AG04450 (cell line): ENCODE data around the gene ZNF805. TPM values are rescaled to one million over a fixed set of nuclear protein-coding genes. Genes with fewer than 3 reads are reported as not detected.

Experiments
- CTCF ChIA-PET: fragments of 300-600, 350-600 bp; formaldehyde crosslinking; extraction: SDS; loops from one replicate; lab custom pipeline; 2022; ENCODE audit warnings: antibody characterized with exemption, inconsistent platforms; lab: Charles Lee
- POLR2A ChIA-PET: fragments of 350-600 bp; formaldehyde crosslinking; extraction: SDS; loops from one replicate; lab custom pipeline; 2021; ENCODE audit warnings: antibody characterized with exemption, inconsistent platforms; lab: Yijun Ruan, JAX
- DNase-seq: peaks from one replicate; pipeline ENCODE4 v3.0.0-alpha.2; 2011; ENCODE audit warnings: low read depth, low spot score
- H3K27ac ChIP-seq: one replicate; pipeline ENCODE4 v1.5.1; 2012; ENCODE audit warnings: low read depth, low read length, control low read depth
- H3K27me3 ChIP-seq: one replicate; pipeline ENCODE4 v1.6.0; 2012; ENCODE audit warnings: low read length; ENCODE audit not compliant: control insufficient read depth, insufficient read depth
- H3K4me3 ChIP-seq: 2 replicates; pipeline ENCODE4 v1.5.1; 2011; ENCODE audit warnings: mild to moderate bottlenecking, low read depth, low read length, control low read depth
- H3K9me3 ChIP-seq: 2 replicates; pipeline ENCODE4 v1.5.1; 2012; ENCODE audit warnings: low read length; ENCODE audit not compliant: control insufficient read depth, insufficient read depth
- CTCF ChIP-seq: IDR thresholded peaks from 2 replicates; pipeline ENCODE4 v1.5.1; 2011; ENCODE audit warnings: low read depth, low read length, control low read depth, inconsistent platforms
- polyA plus RNA-seq: library from polyadenylated mRNA; depleted of rRNA; stranded (reverse); fragments of >200 nt; gene quantifications from 2 replicates; pipeline ENCODE4 v1.2.3, GENCODE V29; 2011

ZNF805 gene
- polyA plus RNA-seq, 1 experiment: 6.1 TPM

- no peak for TF ChIP-seq CTCF
- H3K4me3 ChIP-seq: no peak overlapping the region
- H3K9me3 ChIP-seq: no peaks in the 10 kb centered on the region
- ChIA-PET CTCF (no interaction called here), POLR2A (no interaction called here)
- H3K27ac ChIP-seq: no peak overlapping the region
- H3K27me3 ChIP-seq: no peaks in the 10 kb centered on the region
- no peak for DNase-seq
Observed at GRCh38 chr19:57263244-57263741, 22.9 kb downstream of the ZNF805 start.

- no peaks in the 10 kb centered on the region for H3K9me3 ChIP-seq
- H3K27ac ChIP-seq: no peak overlapping the region
- CTCF ChIA-PET: no interaction called here
- DNase-seq: no peak
- no peak for TF ChIP-seq CTCF
- H3K27me3 ChIP-seq: no peaks in the 10 kb centered on the region
- POLR2A ChIA-PET: interaction anchor here (0.6 kb wide), 1 partner anchor 1147 kb away, joined by 3 read pairs; no protein-coding TSS in a partner anchor
- no peak overlapping the region for H3K4me3 ChIP-seq
Observed at GRCh38 chr19:57267291-57267690, 26.9 kb downstream of the ZNF805 start.

- ChIA-PET POLR2A (interaction anchor here (0.6 kb wide), 1 partner anchor 78 kb away, joined by 3 read pairs; no protein-coding TSS in a partner anchor), CTCF (no interaction called here)
- no peak overlapping the region for H3K4me3 ChIP-seq
- no peaks in the 10 kb centered on the region for H3K27me3 ChIP-seq
- no peak for TF ChIP-seq CTCF
- no peaks in the 10 kb centered on the region for H3K9me3 ChIP-seq
- peak overlapping the region; percentile 4 for H3K27ac ChIP-seq
- DNase-seq: peak; percentile 63
Observed at GRCh38 chr19:57269515-57270250, 29.3 kb downstream of the ZNF805 start.

- Histone ChIP-seq H3K4me3 (no peak overlapping the region), H3K27ac (no peak overlapping the region), H3K27me3 (no peaks in the 10 kb centered on the region), H3K9me3 (no peaks in the 10 kb centered on the region)
- POLR2A ChIA-PET: no interaction called here
- CTCF ChIA-PET: interaction anchor here (0.6 kb wide), 1 partner anchor 27 kb away, joined by 3 read pairs; no protein-coding TSS in a partner anchor
- TF ChIP-seq CTCF: no peak
- no peak for DNase-seq
Observed at GRCh38 chr19:57271280-57271679, 30.8 kb downstream of the ZNF805 start.

- H3K27me3 ChIP-seq: no peaks in the 10 kb centered on the region
- H3K27ac ChIP-seq: no peak overlapping the region
- H3K9me3 ChIP-seq: no peaks in the 10 kb centered on the region
- no peak for TF ChIP-seq CTCF
- POLR2A ChIA-PET: interaction anchor here (0.7 kb wide), 1 partner anchor 91 kb away, joined by 6 read pairs; no protein-coding TSS in a partner anchor
- no peak overlapping the region for H3K4me3 ChIP-seq
- no peak for DNase-seq
- CTCF ChIA-PET: no interaction called here
Observed at GRCh38 chr19:57273014-57273413, 32.6 kb downstream of the ZNF805 start.
